Astrocyte of the cerebellum (primary cell): ENCODE data around the gene MAP3K10.

Experiments used
- DNase-seq: peaks from one replicate; pipeline ENCODE4 v3.0.0-alpha.2; 2011; ENCODE audit warnings: low read depth
- H3K4me3 ChIP-seq: 2 replicates; pipeline ENCODE4 v1.5.1; 2011; ENCODE audit warnings: mild to moderate bottlenecking, low read depth, low read length, moderate library complexity
- CTCF ChIP-seq: IDR thresholded peaks from 2 replicates; pipeline ENCODE4 v1.5.1; 2012; ENCODE audit warnings: low read length, low read depth, moderate library complexity, mild to moderate bottlenecking; ENCODE audit errors: missing control alignments
- in situ Hi-C: cut with HindIII; loops from 2 replicates; pipeline ENCODE4 v1.10.0; 2017; ENCODE audit warnings: low sequenced_read_pairs

The MAP3K10 gene

GRCh38 chr19:40244579-40245317, 53.5 kb downstream of the MAP3K10 start:
- in situ Hi-C loops, result no loop called here
- no peak overlapping the region for H3K4me3 ChIP-seq
- no peak for DNase-seq
- no peak for TF ChIP-seq CTCF

GRCh38 chr19:40245506-40246128, 54.4 kb downstream of the MAP3K10 start:
- no peak overlapping the region for H3K4me3 ChIP-seq
- DNase-seq, result no peak
- TF ChIP-seq CTCF, result no peak
- in situ Hi-C loops, result no loop called here

GRCh38 chr19:40246292-40247073, 55.3 kb downstream of the MAP3K10 start:
- in situ Hi-C loops, result no loop called here
- no peak overlapping the region for H3K4me3 ChIP-seq
- no peak for DNase-seq
- no peak for TF ChIP-seq CTCF

GRCh38 chr19:40247178-40247577, 56.0 kb downstream of the MAP3K10 start:
- DNase-seq, result no peak
- no peak overlapping the region for H3K4me3 ChIP-seq
- in situ Hi-C loops, result no loop called here

GRCh38 chr19:40247735-40248262, 56.6 kb downstream of the MAP3K10 start:
- TF ChIP-seq CTCF, result no peak
- DNase-seq, result no peak
- no peak overlapping the region for H3K4me3 ChIP-seq
- in situ Hi-C loops, result no loop called here

More at GRCh38 chr19:40247178-40247577, 56.0 kb downstream of the MAP3K10 start:
- TF ChIP-seq CTCF, result no peak

GRCh38 chr19:40249201-40249600, 58.0 kb downstream of the MAP3K10 start:
- no peak overlapping the region for H3K4me3 ChIP-seq
- no peak for DNase-seq
- in situ Hi-C loops, result no loop called here
- TF ChIP-seq CTCF, result no peak
